NOMO-1 (cell line): ENCODE results near the gene PCSK9.
"Not testable (repeated sequence)": the region's sequence is repeated elsewhere in the genome, so short reads cannot be mapped to it uniquely, and the experiment has no call there.

Source experiments
- DNase-seq, 2 experiments: peaks; one replicate each; lab custom pipeline; 2025; ENCODE audit not compliant: unreplicated experiment in 2 of 2; lab: John Stamatoyannopoulos, UW

The PCSK9 gene

DNA sequence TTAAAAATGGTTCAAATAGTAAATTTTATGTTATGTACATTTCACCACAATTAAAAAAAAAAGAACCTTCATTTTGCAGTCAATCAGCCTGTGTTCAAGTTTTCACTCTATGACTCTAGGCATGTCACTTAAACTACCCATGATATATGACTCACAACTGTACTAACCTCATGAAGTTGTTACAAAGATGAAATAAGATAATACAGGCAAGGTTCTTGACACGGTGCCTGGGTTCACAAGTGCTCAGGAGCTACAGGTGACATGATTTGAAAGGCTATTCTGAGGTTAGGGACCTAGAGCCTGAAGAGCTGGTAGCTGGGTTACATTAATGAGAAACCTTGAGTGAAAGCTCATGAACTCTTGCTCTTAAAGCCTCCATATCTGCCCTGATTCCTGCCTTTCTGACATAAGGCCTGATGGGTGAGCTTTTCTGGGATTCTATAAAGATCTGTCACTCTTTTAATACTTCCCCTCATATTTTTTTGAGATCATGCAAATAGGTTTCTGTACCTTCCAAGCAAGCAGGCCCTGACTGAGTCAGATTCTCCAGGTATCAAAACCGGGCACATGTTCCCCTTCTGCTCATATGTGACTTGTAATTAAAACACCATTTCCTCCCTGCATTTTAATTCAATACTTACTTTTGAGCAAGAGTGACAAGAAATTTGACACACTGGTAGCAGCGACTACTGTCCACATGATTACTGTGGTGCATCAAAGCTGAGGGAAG is 34.0 kb downstream of the PCSK9 start:
- no peak for DNase-seq

GRCh38 chr1:55074455-55074854 is 35.1 kb downstream of the PCSK9 start:
- DNase-seq = no peak

DNA sequence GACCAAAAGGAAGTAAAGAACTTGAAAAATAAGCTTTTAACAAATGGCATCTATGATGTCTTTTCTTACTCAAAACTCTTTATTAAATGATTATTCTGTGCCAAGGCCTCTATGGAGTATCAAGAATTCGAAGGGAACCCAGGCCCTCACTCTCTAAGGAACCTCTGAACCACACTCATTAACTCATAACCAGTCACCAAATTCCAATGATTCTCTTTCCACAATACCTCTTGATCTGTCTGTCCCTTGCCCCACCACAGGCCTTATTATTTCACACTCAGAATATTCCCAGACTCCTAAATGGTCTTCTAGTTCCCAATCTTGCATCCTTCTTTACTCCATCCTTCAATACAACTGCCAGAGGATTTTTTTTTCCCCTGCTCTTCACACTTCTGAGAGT is 37.0 kb downstream of the PCSK9 start:
- no peak for DNase-seq

- DNase-seq = no peak
Measured at GRCh38 chr1:55078470-55078869, 39.1 kb downstream of the PCSK9 start.

DNA sequence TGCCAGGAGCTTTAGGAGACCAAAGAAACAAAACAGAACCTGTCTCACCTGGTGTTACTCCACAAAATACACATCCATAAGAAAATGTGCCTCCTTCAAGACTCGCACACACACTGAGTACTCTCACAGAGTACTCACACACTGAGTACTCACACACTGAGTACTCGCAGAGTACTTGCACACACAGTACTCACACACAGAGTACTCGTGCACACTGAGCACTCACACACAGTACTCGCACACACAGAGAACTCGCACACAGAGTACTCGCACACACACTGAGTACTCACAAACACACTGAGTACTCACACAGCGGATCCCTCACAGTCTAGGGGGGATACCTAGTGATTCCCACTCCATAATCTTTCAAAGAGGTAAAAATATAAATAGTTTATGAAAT is 40.3 kb downstream of the PCSK9 start:
- DNase-seq = no peak

- no peak for DNase-seq
Measured at GRCh38 chr1:55081188-55081904, 42.0 kb downstream of the PCSK9 start.

DNA sequence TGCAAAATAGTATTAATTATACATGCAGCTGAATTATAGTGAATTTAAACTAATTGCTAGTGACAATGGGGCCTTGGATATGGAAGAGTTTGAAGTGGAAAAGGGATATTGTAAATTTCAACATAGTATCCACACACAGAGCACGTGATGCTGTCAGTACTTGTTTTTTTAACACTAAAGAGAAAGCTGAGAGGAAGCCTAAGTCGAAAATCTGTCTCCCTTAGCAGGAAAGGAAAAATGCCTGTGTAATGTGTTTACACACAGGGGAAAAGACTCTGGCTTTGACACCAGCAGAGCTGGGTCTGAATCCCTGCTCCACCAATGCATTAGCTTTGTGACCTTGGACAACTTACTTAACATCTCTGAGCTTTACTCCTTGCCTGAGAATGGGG is 42.6 kb downstream of the PCSK9 start:
- no peak for DNase-seq

DNA sequence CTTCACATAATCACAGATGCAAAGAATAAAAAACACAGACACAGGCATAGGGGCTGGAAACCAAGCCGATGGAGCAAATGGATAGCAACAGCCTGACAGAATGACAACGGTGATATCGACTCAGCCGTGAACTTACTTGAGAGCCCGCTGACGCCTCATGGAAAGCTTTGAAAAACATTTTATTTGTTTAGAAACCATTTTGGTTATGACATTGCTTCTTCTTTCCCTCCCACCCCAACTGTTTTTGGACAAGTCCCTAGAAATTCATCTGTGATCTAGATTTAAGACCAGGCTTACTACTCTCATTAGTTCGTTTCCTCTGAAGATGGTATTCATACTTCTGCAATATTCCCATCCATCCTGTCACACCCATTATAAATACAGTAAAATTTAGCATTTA is 44.9 kb downstream of the PCSK9 start:
- DNase-seq = no peak

GRCh38 chr1:55087439-55087838 is 48.1 kb downstream of the PCSK9 start:
- no peak for DNase-seq

DNA sequence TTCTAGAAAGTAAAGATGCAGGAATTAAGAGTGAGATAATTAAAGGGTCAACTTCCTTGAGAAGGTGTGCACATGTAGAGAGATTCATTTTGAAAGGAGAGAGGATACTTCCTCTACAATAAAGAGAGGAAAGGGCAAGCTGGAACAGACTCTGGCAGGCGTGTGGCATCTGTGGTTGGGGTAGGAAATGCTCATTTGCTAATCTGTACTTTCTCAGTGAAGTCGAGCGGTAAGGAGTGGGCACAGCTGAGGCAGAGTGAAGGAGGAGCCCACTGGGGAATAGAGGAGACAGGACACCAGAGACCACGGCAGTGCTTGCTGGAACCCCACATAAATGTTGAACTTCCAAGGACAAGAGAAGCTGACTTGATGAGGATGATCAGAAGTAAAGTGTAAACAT is 49.1 kb downstream of the PCSK9 start:
- DNase-seq = no peak

DNA sequence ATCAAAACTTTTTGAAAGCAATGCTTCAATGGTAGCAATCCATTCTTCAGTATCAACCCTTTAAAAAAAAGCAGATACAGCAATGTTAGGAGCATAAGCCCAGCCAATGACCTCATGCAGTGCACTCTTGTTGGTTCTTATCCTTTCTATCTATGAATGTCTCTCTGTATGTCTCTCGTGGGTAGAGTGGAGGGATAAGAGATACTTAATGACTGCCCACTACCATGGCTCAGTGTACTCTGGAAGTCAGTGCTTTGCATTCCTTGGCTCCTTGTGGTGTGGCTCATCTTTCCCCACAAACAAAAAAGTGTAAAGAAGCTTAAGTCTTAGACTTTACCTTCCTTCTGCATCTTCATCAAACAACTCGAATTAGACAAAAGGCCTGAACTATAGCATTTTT is 50.3 kb downstream of the PCSK9 start:
- DNase-seq = no peak

- no peak for DNase-seq
Measured at GRCh38 chr1:55092475-55092874, 53.1 kb downstream of the PCSK9 start.

GRCh38 chr1:55095095-55095494 is 55.7 kb downstream of the PCSK9 start:
- no peak for DNase-seq

GRCh38 chr1:55103891-55104290 is 64.5 kb downstream of the PCSK9 start:
- no peak for DNase-seq

DNA sequence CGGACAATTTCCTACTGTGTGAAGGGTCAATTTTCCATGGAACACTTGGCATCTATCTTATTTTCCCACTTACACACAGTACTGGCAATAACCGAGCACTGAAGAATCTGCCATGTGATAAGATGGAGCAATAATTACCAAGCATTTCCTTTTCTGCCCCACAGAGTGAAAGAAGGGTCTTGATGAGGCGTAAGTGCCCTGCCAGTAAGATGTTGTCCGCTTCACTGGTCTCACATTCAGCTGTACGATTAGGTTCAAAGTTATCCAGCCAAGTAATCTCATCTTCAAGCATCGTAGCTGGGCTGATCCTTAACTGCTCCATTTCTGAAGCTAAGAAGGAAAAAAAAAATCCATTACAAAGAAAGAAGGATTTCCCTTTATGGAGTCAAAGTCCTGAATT is 67.8 kb downstream of the PCSK9 start:
- DNase-seq = no peak

DNA sequence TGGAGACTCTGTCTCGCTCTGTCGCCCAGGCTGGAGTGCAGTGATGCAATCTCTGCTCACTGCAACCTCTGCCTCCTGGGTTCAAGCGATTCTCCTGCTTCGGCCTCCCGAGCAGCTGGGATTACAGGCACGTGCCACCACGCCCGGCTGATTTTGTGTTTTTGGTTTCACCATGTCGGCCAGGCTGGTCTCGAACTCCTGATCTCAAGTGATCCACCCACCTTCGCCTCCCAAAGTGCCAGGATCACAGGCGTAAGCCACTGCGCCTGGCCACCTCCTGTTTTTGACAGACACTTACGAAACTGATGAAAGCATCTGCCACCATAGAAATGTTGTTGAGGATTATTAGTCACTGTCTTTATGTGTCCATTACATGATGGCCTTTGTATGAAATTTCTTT is 69.7 kb downstream of the PCSK9 start:
- DNase-seq = not testable (repeated sequence)
